Thoracic aorta (tissue), 2 donors: Measurements from ENCODE around the gene HID1. TPM values are rescaled to one million over a fixed set of nuclear protein-coding genes. Genes with fewer than 3 reads are reported as not detected.
A peak's percentile ranks its signal among the peaks of the same experiment; 100 is the strongest.

Experiments used
- ATAC-seq: fragments of 150-250 bp; one replicate; pipeline ENCODE4 v1.8.0; 2017; ENCODE audit warnings: low read depth; ENCODE audit not compliant: insufficient number of reproducible peaks, low FRiP score
- DNase-seq: peaks from one replicate; pipeline ENCODE4 v3.0.0-alpha.2; 2020; ENCODE audit warnings: low spot score
- H3K27ac ChIP-seq, 2 donors: fragments of 200-600 bp; sonication (generic); 1 replicate in 1 of 2; 2 replicates in 1 of 2; pipeline ENCODE4 v1.5.1; 2016; ENCODE audit warnings: mild to moderate bottlenecking in 2 of 2, moderate library complexity in 2 of 2
- H3K27me3 ChIP-seq: fragments of 200-600 bp; sonication (generic); replicated peaks from 2 replicates; pipeline ENCODE4 v1.6.0; 2016; ENCODE audit warnings: mild to moderate bottlenecking; ENCODE audit not compliant: insufficient read depth
- H3K36me3 ChIP-seq: fragments of 200-600 bp; sonication (generic); one replicate; pipeline ENCODE4 v1.5.1; 2016
- H3K4me1 ChIP-seq, 2 donors: fragments of 200-600 bp; sonication (generic); 1 replicate in 1 of 2; 2 replicates in 1 of 2; pipeline versions ENCODE4 v1.5.1 to v1.6.0; 2016; ENCODE audit warnings: low read depth in 2 of 2, mild to moderate bottlenecking in 1 of 2; ENCODE audit not compliant: control insufficient read depth in 1 of 2
- H3K4me3 ChIP-seq: fragments of 200-600 bp; sonication (generic); 2 replicates; pipeline ENCODE4 v1.5.1; 2016; ENCODE audit warnings: mild to moderate bottlenecking
- H3K9me3 ChIP-seq: fragments of 200-600 bp; sonication (generic); 2 replicates; pipeline ENCODE4 v1.5.1; 2016
- CTCF ChIP-seq: fragments of 200-600 bp; sonication (generic); IDR thresholded peaks from one replicate; pipeline ENCODE4 v1.5.1; 2019; ENCODE audit warnings: antibody characterized with exemption
- total RNA-seq, 2 donors: library from RNA; depleted of rRNA; stranded (reverse); fragments of >200 nt; gene quantifications; one replicate each; pipeline versions ENCODE4 v1.1.0 to v1.2.3, GENCODE V29; 2016

The HID1 gene
- total RNA-seq, 2 donors from 2014 or later, result 14.3 to 14.8 TPM

- Histone ChIP-seq H3K9me3 (no peaks in the 10 kb centered on the region), H3K4me1 (peaks cover 6 to 9% of the 10 kb centered on the region in 2 donors), H3K36me3 (no peaks in the 10 kb centered on the region), H3K4me3 (no peak overlapping the region), H3K27me3 (no peaks in the 10 kb centered on the region), H3K27ac (no peak overlapping the region)
- ATAC-seq, result no peak
- no peak for TF ChIP-seq CTCF
- DNase-seq, result no peak
Observed at GRCh38 chr17:74979408-74980146, 7.0 kb upstream of the HID1 start.

DNA sequence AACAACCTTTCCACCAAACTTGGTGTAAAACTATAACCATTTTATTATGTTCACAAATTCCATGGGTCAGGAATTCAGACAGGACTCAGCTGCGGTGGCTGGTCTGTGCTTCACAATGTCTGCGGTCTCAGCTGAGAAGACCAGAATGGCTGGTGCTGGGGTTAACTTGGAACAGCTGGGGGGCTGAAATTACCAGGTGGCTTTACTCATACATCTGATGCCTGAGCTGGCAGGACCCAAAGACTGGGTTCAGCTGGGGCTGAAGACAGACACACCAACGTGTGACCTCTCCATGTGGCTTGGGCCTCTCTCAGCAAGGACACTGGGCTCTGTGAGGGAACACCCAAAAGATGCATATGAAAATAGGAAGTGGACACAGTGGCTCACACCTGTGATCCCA, 5.7 kb upstream of the HID1 start:
- no peak for TF ChIP-seq CTCF

DNA sequence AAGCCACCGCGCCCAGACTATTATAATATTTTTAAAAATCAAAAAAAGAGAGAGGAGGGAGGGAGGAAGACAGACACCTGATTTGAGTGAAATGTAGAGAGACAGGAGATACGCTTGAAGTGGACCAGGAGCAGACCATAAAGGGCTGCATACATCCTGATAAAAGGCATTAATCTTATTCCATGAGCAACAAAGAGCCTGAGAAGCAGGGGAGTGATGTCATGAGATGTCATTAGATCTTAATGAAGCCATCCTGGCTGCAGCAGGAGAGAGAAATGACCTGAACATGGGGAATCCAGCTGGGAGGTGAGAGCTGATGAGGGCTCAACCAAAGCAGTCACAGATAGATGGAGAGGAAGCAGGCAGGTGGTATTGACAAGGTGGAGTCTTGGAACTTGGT, 5.2 kb upstream of the HID1 start:
- ATAC-seq (no peak), DNase-seq (no peak)
- H3K27ac ChIP-seq, result no peak overlapping the region

More for the DNA sequence above, 5.7 kb upstream of the HID1 start:
- Histone ChIP-seq H3K36me3 (no peaks in the 10 kb centered on the region), H3K27ac (no peak overlapping the region), H3K4me3 (no peak overlapping the region), H3K27me3 (no peaks in the 10 kb centered on the region), H3K4me1 (peaks cover 6 to 9% of the 10 kb centered on the region in 2 donors), H3K9me3 (no peaks in the 10 kb centered on the region)
- ATAC-seq (no peak), DNase-seq (no peak)

DNA sequence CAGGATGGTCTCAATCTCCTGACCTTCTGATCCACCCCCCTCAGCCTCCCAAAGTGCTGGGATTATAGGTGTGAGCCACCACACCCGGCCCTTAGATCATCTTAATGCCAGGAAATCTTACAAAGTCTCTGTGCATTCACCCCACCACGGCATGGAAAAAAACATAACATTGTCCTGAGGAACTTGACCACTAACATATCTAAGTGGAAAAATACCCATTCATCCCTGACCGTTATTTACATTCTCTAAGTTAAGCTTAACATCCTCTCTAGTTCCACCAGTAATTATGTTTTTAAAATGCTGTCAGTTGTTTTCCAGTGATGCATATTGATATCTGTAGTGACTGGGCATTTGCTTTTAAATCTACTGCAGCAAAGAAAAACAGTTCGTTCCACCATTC, 3.4 kb upstream of the HID1 start:
- Histone ChIP-seq H3K9me3 (no peaks in the 10 kb centered on the region), H3K36me3 (no peaks in the 10 kb centered on the region), H3K4me1 (peaks cover 0 to 10% of the 10 kb centered on the region in 2 donors), H3K27me3 (no peaks in the 10 kb centered on the region), H3K27ac (no peak overlapping the region), H3K4me3 (no peak overlapping the region)
- DNase-seq (no peak), ATAC-seq (no peak)
- no peak for TF ChIP-seq CTCF

More for the DNA sequence above, 5.2 kb upstream of the HID1 start:
- TF ChIP-seq CTCF, result no peak
- H3K9me3 ChIP-seq, result no peaks in the 10 kb centered on the region
- peaks cover 6 to 9% of the 10 kb centered on the region in 2 donors for H3K4me1 ChIP-seq
- no peak overlapping the region for H3K4me3 ChIP-seq
- H3K36me3 ChIP-seq, result no peaks in the 10 kb centered on the region
- no peaks in the 10 kb centered on the region for H3K27me3 ChIP-seq

- Histone ChIP-seq H3K9me3 (no peaks in the 10 kb centered on the region), H3K4me3 (peak overlapping the region; percentile 78), H3K36me3 (no peaks in the 10 kb centered on the region), H3K27me3 (no peaks in the 10 kb centered on the region), H3K4me1 (peaks cover 0 to 10% of the 10 kb centered on the region in 2 donors), H3K27ac (no peak overlapping the region)
- no peak for TF ChIP-seq CTCF
- ATAC-seq (no peak), DNase-seq (no peak)
Observed at GRCh38 chr17:74972973-74973328, 392 bp upstream of the HID1 start.
